Measurements from ENCODE around the gene OPCML. TPM values are rescaled to one million over a fixed set of nuclear protein-coding genes. Genes with fewer than 3 reads are reported as not detected.

OPCML gene
- total RNA-seq, 1 donor from 2014 or later: not detected

GRCh38 chr11:133476570-133477250 is 55.6 kb downstream of the OPCML start:
- Histone ChIP-seq H3K36me3 (no peaks in the 10 kb centered on the region), H3K4me1 (no peaks in the 10 kb centered on the region), H3K27ac (no peak overlapping the region), H3K27me3 (no peaks in the 10 kb centered on the region), H3K4me3 (no peak overlapping the region), H3K9me3 (no peaks in the 10 kb centered on the region)
- no peak for DNase-seq (ENCODE audit: extremely low spot score in 2 of 2)
- intact Hi-C loops (cut with DNase I): no loop called here
- no peak for TF ChIP-seq POLR2A (IDR thresholded peaks at IDR 0.05)

GRCh38 chr11:133474461-133474860 is 57.8 kb downstream of the OPCML start:
- no peaks in the 10 kb centered on the region for H3K4me1 ChIP-seq
- DNase-seq (ENCODE audit: extremely low spot score in 2 of 2): no peak
- no peak overlapping the region for H3K4me3 ChIP-seq
- no peaks in the 10 kb centered on the region for H3K27me3 ChIP-seq
- H3K9me3 ChIP-seq: no peaks in the 10 kb centered on the region
- H3K27ac ChIP-seq: no peak overlapping the region
- intact Hi-C loops (cut with DNase I): no loop called here
- TF ChIP-seq CTCF (IDR thresholded peaks at IDR 0.05) (no peak), POLR2AphosphoS5 (IDR thresholded peaks at IDR 0.05; ENCODE audit: insufficient read depth in 1 of 2, low read depth in 1 of 2) (no peak), POLR2A (IDR thresholded peaks at IDR 0.05) (no peak)
- H3K36me3 ChIP-seq: no peaks in the 10 kb centered on the region

GRCh38 chr11:133467686-133468085 is 64.6 kb downstream of the OPCML start:
- Histone ChIP-seq H3K36me3 (no peaks in the 10 kb centered on the region), H3K9me3 (no peaks in the 10 kb centered on the region), H3K4me3 (no peak overlapping the region), H3K4me1 (no peaks in the 10 kb centered on the region), H3K27me3 (no peaks in the 10 kb centered on the region), H3K27ac (no peak overlapping the region)
- DNase-seq (ENCODE audit: extremely low spot score in 2 of 2): no peak
- intact Hi-C loops (cut with DNase I): no loop called here
- TF ChIP-seq POLR2AphosphoS5 (IDR thresholded peaks at IDR 0.05; ENCODE audit: insufficient read depth in 1 of 2, low read depth in 1 of 2): no peak
- TF ChIP-seq POLR2A (IDR thresholded peaks at IDR 0.05): no peak
- no peak for TF ChIP-seq CTCF (IDR thresholded peaks at IDR 0.05)

GRCh38 chr11:133443206-133443747 is 89.0 kb downstream of the OPCML start:
- Histone ChIP-seq H3K9me3 (no peaks in the 10 kb centered on the region), H3K27me3 (no peaks in the 10 kb centered on the region), H3K4me1 (no peaks in the 10 kb centered on the region), H3K4me3 (no peak overlapping the region), H3K27ac (no peak overlapping the region), H3K36me3 (no peaks in the 10 kb centered on the region)
- no peak for DNase-seq (ENCODE audit: extremely low spot score in 2 of 2)
- intact Hi-C loops (cut with DNase I): no loop called here
- TF ChIP-seq POLR2AphosphoS5 (IDR thresholded peaks at IDR 0.05; ENCODE audit: insufficient read depth in 1 of 2, low read depth in 1 of 2) (no peak), POLR2A (IDR thresholded peaks at IDR 0.05) (no peak), CTCF (IDR thresholded peaks at IDR 0.05) (no peak)

GRCh38 chr11:133441964-133442660 is 90.2 kb downstream of the OPCML start:
- no peak for TF ChIP-seq POLR2AphosphoS5 (IDR thresholded peaks at IDR 0.05; ENCODE audit: insufficient read depth in 1 of 2, low read depth in 1 of 2)
- TF ChIP-seq CTCF (IDR thresholded peaks at IDR 0.05): no peak
- TF ChIP-seq POLR2A (IDR thresholded peaks at IDR 0.05): no peak
- Histone ChIP-seq H3K27ac (no peak overlapping the region), H3K36me3 (no peaks in the 10 kb centered on the region), H3K4me3 (no peak overlapping the region), H3K4me1 (no peaks in the 10 kb centered on the region), H3K27me3 (no peaks in the 10 kb centered on the region), H3K9me3 (no peaks in the 10 kb centered on the region)
- intact Hi-C loops (cut with DNase I): no loop called here
- DNase-seq (ENCODE audit: extremely low spot score in 2 of 2): no peak

Data from vagina (tissue), 2 donors.